HG03108 (cell line): ENCODE results near the gene RTEL1.

Source experiments
- ATAC-seq: cut with Tn5 transposase; IDR thresholded peaks from one replicate; pipeline ENCODE4 v1.9.1; 2021; ENCODE audit warnings: moderate library complexity; ENCODE audit not compliant: unreplicated experiment

The RTEL1 gene

GRCh38 chr20:63698739-63699465 lies 40.8 kb downstream of the RTEL1 start:
- ATAC-seq: no peak

- no peak for ATAC-seq
Observed at GRCh38 chr20:63699466-63700198, 41.5 kb downstream of the RTEL1 start.

GRCh38 chr20:63700199-63701050 lies 42.3 kb downstream of the RTEL1 start:
- ATAC-seq: no peak

DNA sequence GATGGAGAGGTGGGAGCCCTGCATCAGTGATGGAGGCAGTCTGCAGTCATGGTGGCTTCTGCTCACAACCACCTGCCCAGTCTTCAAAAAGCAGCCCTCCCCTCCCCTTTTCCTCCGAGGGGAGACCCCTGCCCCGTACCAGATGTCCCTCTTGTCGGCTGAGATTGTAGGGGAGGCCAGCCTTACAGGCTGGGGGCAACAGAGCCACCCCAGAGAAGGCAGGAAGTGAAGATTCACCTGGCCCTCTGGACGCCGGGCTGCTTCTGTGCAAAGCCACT lies 42.9 kb downstream of the RTEL1 start:
- ATAC-seq: no peak

- ATAC-seq: no peak
Observed at GRCh38 chr20:63701329-63702035, 43.4 kb downstream of the RTEL1 start.

GRCh38 chr20:63702036-63702665 lies 44.0 kb downstream of the RTEL1 start:
- no peak for ATAC-seq

- no peak for ATAC-seq
Observed at GRCh38 chr20:63702751-63703470, 44.8 kb downstream of the RTEL1 start.

DNA sequence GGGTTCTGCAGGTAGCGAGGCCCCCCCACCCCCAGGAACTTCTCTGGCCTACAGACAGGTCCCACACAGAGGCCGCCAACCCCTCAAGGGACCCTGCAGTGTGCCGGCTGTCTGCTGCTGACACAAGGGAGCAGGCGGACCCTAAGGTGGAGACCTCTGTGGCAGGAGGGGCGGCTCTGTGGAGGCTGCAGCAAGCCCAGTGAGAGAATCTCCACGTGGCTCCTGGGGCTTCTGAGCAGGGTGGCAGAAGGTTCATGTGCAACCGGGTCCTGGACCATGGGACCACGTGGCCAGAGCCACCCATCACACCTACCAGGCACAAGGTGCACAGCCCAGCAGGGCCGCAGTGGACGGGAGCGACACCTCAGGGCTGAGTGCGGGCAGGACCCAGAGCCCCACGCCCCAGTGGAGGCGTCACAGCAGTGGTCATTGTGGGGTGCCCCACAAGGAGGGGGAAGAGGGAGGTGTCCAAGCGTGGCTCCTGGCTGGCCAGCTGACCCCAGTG lies 45.4 kb downstream of the RTEL1 start:
- no peak for ATAC-seq

DNA sequence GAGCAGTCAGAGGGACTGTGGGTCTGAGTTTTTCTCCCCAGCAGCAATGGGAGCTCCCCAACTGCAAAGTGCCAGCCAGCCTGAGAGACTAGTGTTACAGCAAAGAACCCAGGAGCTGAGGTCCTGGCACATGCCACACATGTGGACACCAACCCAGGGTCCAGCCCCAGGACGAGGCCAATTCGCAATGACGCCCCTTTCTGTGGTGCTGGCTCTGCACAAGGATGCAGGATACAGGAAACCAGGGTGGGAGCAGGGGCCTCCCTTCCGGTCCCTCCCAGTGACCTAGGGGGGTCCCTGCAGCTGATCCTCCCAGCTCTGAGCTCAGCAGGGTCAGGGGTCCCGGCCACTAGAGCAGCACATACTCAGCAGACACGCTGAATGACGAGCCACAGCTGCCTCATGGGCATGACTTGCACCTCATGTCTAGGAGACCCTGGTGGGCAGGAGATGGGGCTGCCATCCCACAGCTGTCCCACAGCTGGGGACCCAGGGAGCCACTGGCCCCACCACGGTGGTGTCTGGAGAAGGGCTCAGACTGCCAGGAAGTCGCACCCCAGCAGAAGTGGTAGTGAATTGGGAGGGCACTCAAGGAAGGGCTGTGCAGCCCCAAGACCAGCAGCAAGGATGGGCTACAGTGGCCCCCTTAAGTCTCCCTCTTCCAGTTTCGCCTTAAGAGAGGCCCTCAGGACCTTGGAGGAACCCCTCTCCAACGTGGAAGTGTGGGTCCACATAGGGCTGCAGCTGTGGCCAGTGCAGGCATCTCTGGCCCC lies 46.0 kb downstream of the RTEL1 start:
- ATAC-seq: no peak

GRCh38 chr20:63704749-63705117 lies 46.6 kb downstream of the RTEL1 start:
- ATAC-seq: no peak

DNA sequence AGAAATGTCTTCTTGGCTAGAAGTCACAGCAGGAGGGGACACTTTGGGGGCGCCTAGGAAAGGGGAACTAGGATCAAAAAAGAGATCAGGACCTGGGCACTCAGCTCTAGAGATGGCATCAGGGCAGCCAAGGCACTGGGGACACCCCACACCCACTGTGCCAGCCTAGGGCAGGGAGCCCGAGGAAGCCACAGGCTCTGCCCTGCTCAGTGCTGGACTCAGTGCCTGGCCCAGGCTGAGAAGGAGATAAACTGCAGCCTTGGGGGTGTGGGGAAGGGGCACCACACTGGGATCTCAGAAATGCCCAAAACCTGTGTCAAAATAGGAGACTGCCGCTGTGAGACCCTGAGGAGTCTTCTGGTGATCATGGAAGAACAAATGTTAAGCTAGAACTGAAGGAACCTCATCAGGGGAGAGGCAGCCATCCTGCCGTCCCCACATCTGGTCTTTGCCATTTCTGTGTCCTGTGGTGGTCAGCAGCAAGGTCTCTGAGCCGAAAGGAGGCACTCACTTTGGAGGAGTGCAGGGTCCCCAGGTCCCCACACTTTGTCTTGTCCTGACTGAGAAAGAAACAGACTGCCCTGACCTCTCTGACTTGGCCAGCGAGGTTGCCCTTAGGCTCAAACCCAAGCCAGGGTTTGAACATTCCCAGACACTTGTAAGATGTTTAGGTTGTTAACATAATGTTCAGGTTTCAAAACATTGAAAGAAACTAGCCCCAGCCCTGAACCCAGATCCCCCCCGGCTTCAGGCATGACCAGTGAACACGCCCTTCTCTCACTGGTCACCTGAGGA lies 47.3 kb downstream of the RTEL1 start:
- no peak for ATAC-seq

DNA sequence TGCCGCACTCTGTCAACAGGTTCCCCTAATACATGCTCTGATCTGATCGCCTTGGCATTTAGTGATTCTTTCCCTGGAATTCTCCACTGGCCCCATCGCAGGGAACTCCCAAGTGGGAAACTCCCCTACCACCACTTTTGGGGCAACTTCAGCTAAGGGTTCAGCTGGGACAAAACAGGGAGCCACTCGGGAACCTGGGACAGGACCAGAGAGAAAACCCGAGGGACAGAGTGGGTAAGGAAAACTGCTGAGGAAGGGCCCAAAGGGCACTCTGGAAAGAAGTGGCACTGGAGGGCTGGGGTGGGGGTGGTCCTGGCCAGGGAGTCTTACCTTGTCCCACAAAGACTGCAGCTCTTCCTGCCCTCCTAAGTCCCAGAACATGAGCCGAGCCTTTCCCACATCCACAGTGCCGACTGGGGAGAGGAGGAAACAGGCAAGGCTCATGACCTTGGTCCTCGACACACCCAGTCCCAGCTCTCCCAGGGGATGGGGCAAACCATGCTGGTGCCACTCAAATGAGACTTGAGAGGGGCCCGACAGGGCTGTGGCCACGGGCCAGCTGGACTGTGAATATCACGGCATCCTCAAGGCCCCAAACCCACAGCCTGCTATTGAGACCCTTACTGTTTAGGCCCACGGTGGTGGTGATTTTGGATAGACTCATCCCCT lies 48.0 kb downstream of the RTEL1 start:
- no peak for ATAC-seq

DNA sequence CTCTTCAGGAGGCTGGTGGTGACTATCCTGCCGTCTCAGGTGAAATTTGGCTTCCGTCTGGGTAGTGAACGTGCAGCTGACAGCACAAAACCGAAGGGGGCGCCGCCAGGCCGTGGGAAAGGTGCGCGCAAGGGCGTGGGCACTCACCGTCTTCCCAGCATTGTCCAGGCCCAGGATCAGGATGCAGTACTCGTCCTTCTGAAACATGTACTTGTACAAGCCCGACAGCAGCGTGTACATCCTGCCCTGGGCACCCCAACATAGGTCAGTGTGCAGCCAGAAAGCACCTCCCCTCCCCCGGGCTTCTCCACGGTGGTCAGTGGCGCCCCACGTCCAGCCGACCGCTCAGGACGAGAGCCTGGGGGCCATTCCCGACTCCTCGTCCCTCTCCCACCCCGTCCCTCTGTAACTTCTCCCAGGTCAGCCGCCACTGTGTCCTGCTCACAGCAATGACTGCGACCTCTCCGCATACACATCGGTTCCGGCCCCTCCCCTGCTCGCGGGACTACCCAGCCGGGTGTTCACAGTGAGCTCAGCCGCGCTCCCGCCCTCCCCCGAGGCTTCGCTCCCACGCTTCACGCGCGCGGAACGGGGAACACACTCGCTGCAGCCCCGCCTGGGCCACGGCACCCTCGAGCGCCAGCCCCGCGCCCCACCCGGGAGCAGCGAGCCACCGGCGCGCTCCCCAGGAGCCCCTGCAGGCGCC lies 48.9 kb downstream of the RTEL1 start:
- ATAC-seq: peak; percentile 10

- ATAC-seq: peak; percentile 60
Observed at GRCh38 chr20:63707558-63708300, 49.6 kb downstream of the RTEL1 start, which contains the start of the genes ARFRP1 and ZGPAT. Gene ARFRP1 (minus strand): TSS chr20:63707976. CDS start chr20:63707091, 885 bp downstream. Gene ZGPAT (plus strand): TSS chr20:63708039. CDS start chr20:63708581, 542 bp downstream.

- peak; percentile 21 for ATAC-seq
Observed at GRCh38 chr20:63708301-63709148, 50.4 kb downstream of the RTEL1 start.
